ENCODE measurements around the gene CAPN3. TPM values are rescaled to one million over a fixed set of nuclear protein-coding genes. Genes with fewer than 3 reads are reported as not detected.

The CAPN3 gene
- total RNA-seq, 2 experiments from 2014 or later, result 8.3 to 10.1 TPM

DNA sequence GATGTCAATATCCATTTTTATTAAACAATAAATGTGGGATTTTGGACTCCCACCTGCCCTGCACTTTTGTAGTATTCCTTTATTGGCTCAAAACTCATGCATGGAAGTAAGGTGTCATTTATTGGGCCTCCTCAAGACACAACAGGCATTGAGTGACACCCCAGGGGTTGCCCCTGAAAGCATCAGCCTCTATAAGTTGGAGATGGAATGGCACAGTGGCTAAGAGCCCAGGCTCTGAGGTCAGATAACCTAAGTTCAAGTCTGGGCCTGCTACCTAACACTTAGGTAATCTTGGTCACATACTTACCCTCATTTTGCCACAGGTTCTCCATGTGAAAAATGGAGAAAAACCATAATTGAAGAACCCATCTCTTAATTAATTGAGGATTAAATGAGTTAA is 4.6 kb downstream of the CAPN3 start:
- H3K4me1 Mint-ChIP-seq, result peaks cover 4% of the 10 kb centered on the region
- POLR2A ChIA-PET, result interaction anchor here (0.5 kb wide), 1 partner anchor 91 kb away, joined by 3 read pairs; the partner anchor contains the start of genes GANC and TMEM87A

DNA sequence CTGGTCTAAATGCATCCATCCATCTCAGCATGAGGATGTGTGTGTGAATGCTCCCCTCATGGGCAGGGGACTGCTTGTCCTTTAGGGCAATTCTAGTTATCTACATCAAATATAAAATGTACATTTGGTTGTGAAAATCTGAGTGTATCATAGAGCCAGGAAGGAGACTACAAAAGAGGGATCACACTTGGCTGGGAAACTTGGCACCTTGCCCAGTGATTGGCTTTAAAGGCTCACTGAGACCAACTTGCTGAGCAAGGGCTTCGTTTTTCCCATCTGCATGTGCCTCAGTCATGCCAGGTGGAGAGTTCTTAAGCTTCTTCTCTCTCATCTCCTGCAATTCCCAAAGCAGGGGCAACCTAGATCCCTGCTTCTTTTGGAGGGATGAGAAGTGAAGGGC is 5.2 kb downstream of the CAPN3 start:
- DNase-seq, result no peak
- POLR2A ChIA-PET, result no interaction called here

More for the DNA sequence above, 4.6 kb downstream of the CAPN3 start:
- no peaks in the 10 kb centered on the region for H3K27me3 Mint-ChIP-seq
- DNase-seq (no peak), ATAC-seq (ENCODE audit: low read depth) (no peak)
- no peaks in the 10 kb centered on the region for H3K36me3 Mint-ChIP-seq
- H3K4me3 Mint-ChIP-seq, result no peak overlapping the region
- no peaks in the 10 kb centered on the region for H3K9me3 Mint-ChIP-seq
- H3K27ac Mint-ChIP-seq, result no peak overlapping the region

DNA sequence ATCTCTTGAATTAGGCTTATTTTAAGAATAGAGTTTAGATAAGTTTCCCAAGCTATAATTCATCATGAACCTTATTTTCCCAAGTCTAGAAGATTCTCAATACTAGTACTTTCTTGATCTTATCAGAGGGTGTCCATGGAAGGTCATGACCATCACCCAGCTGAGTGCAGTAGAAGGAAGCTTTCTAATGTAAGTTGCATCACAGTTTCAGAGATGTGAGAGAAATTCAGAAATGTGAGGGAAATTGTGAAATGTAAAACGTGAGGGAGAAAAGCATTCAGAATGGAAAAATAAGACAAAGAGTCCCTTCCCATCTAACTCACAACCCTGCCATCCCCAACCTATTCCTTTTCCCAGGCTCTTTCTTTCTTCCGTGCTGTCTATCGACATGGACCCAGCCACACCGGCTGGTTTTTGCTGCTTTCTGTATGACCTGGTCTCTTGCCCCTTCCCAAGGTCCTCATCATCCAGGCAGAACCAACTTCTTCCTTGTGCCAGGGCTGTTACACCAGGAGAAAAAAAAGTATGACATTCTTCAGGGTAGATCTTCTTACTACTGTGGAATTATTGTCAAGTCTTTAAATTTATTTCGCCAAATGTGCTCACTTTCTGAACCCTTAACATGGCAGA is 6.7 kb downstream of the CAPN3 start:
- Mint-ChIP-seq H3K9me3 (no peaks in the 10 kb centered on the region), H3K36me3 (no peaks in the 10 kb centered on the region), H3K27ac (no peak overlapping the region), H3K4me1 (peaks cover 4% of the 10 kb centered on the region), H3K27me3 (no peaks in the 10 kb centered on the region), H3K4me3 (no peak overlapping the region)
- DNase-seq (no peak), ATAC-seq (ENCODE audit: low read depth) (no peak)
- POLR2A ChIA-PET, result no interaction called here

More for the DNA sequence above, 5.2 kb downstream of the CAPN3 start:
- H3K9me3 Mint-ChIP-seq, result no peaks in the 10 kb centered on the region
- H3K27ac Mint-ChIP-seq, result no peak overlapping the region
- H3K4me3 Mint-ChIP-seq, result no peak overlapping the region
- H3K27me3 Mint-ChIP-seq, result no peaks in the 10 kb centered on the region
- H3K4me1 Mint-ChIP-seq, result peaks cover 4% of the 10 kb centered on the region
- H3K36me3 Mint-ChIP-seq, result no peaks in the 10 kb centered on the region
- ATAC-seq (ENCODE audit: low read depth), result no peak

DNA sequence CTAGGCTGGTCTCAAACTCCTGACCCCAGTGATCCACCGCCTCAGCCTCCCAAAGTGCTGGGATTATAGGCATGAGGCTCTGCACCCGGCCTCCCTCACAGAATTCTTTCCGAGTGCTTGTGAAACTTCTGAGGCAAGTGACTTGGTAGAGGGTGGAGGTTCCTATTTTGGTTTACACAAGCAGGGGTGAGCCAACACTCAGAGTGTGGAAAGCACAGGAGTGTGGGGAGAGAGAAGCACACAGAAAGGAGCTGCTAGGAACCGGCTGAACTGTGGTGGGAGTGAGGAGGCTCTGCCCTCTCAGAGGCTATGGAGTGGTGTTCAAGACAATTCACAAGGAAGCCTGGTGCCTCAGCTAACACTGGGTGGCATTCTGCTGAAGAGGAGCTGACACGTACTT is 7.7 kb downstream of the CAPN3 start:
- H3K4me3 Mint-ChIP-seq, result no peak overlapping the region
- H3K36me3 Mint-ChIP-seq, result no peaks in the 10 kb centered on the region
- no peak overlapping the region for H3K27ac Mint-ChIP-seq
- no peak for DNase-seq
- H3K4me1 Mint-ChIP-seq, result no peaks in the 10 kb centered on the region
- H3K27me3 Mint-ChIP-seq, result no peaks in the 10 kb centered on the region
- no peak for ATAC-seq (ENCODE audit: low read depth)
- H3K9me3 Mint-ChIP-seq, result no peaks in the 10 kb centered on the region
- POLR2A ChIA-PET, result interaction anchor here (0.6 kb wide), 1 partner anchor 68 kb away, joined by 3 read pairs; no protein-coding TSS in a partner anchor

DNA sequence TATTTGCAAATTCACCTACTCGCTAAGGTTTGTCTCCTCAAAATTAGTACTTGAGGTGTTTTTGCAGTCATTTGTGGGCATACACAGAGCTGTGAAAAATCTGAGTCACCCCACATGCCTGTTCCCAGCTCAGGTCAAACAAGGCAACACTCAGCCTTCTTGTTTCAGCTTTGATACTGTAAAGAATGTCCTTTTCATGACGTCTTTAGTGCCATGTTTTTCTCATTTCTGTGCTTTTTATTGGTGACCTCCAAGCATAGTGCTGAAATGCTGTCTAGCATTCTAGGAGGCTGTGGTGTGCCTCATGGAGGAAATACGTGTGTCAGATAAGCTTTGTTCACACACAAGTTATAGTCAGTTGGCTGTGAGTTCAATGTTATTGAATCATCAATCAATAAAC is 8.8 kb downstream of the CAPN3 start:
- POLR2A ChIA-PET, result no interaction called here
- H3K4me1 Mint-ChIP-seq, result no peaks in the 10 kb centered on the region
- no peak overlapping the region for H3K27ac Mint-ChIP-seq
- DNase-seq, result no peak
- no peaks in the 10 kb centered on the region for H3K36me3 Mint-ChIP-seq
- ATAC-seq (ENCODE audit: low read depth), result no peak
- H3K9me3 Mint-ChIP-seq, result no peaks in the 10 kb centered on the region
- H3K27me3 Mint-ChIP-seq, result no peaks in the 10 kb centered on the region
- no peak overlapping the region for H3K4me3 Mint-ChIP-seq

DNA sequence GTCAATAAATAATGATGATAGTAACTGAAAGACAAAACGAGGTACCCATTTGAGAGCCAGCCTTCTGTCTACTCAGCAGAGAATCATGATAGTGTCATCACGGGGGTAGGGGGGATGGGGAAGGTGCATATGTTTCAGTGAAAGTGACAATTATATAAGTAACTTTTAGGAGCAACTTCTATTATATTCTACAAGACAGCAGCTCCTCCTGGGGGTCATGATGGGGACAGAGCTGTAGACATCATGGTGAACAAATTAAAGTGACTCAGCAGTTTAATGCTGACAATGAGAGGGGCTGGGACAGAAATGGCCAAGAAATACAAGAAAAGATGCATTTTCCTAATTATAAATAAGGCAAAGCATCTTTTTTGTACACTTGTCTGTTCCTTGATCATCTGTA is 11.8 kb downstream of the CAPN3 start:
- POLR2A ChIA-PET, result no interaction called here
- no peak overlapping the region for H3K27ac Mint-ChIP-seq

DNA sequence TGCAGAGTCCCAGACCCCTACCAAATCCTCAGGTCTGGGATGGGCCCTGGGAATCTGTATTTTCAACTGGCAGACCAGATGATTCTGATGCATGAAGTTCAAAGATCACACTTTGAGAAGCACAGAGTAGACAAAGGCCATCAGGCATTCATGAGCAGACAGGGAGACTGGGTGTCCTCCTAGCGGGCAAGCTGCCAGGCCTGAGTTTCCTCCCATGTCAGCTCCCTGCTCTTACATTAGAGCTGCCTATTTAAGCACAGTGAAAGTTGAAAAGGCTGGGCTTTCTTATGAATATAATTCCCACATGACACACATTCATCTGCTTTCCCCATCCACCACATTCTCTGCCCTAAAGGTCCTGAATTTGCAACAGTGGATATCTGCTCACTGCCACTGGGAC is 14.0 kb downstream of the CAPN3 start:
- peaks cover 2% of the 10 kb centered on the region for H3K27me3 Mint-ChIP-seq
- H3K36me3 Mint-ChIP-seq, result peaks cover 1% of the 10 kb centered on the region
- H3K4me3 Mint-ChIP-seq, result no peak overlapping the region
- no peaks in the 10 kb centered on the region for H3K4me1 Mint-ChIP-seq
- H3K9me3 Mint-ChIP-seq, result peaks cover 2% of the 10 kb centered on the region
- no peak for DNase-seq
- no peak for ATAC-seq (ENCODE audit: low read depth)
- H3K27ac Mint-ChIP-seq, result no peak overlapping the region
- POLR2A ChIA-PET, result no interaction called here

More for the DNA sequence above, 11.8 kb downstream of the CAPN3 start:
- H3K9me3 Mint-ChIP-seq, result no peaks in the 10 kb centered on the region
- DNase-seq (no peak), ATAC-seq (ENCODE audit: low read depth) (no peak)
- H3K4me1 Mint-ChIP-seq, result no peaks in the 10 kb centered on the region
- peaks cover 1% of the 10 kb centered on the region for H3K36me3 Mint-ChIP-seq
- H3K27me3 Mint-ChIP-seq, result no peaks in the 10 kb centered on the region
- no peak overlapping the region for H3K4me3 Mint-ChIP-seq

DNA sequence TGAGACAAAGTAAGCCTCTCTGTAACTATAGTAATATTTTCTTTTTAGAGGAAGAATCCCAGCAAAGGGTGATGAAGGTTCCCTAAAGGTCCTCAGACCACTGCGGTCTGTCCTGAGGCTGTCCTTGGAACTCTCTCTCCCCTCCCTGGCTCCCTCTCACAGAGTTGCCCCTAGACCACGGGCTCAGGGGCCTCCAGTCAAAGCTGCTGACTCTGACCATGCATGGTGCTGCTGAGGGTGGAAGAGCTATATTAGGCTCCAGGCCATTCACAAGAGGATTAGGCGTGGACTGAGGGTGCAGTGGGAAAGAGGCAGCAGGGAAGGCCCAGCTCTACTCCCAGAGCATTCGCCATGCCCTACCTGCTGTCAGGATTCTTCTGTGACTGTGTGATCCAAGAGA is 14.6 kb downstream of the CAPN3 start:
- ATAC-seq (ENCODE audit: low read depth) (no peak), DNase-seq (no peak)
- Mint-ChIP-seq H3K9me3 (peaks cover 2% of the 10 kb centered on the region), H3K36me3 (peaks cover 1% of the 10 kb centered on the region), H3K27me3 (peaks cover 2% of the 10 kb centered on the region), H3K27ac (no peak overlapping the region), H3K4me1 (no peaks in the 10 kb centered on the region), H3K4me3 (no peak overlapping the region)
- POLR2A ChIA-PET, result no interaction called here

DNA sequence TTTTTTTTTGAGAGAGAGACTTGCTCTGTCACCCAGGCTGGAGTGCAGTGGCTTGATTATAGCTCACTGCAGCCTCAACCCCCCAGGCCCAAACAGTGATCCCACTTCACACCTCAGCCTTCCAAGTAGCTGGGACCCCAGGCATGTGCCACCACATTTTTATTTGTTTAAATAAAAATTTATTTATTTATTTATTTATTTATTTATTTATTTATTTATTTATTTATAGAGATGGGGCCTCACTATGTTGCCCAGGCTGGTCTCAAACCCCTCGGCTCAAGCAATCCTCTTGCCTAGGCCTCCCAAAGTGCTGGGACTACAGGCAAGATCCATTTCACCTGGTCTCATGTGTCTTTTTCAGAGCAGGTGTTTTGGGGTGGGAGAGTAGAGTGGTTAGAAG is 15.5 kb downstream of the CAPN3 start:
- no peaks in the 10 kb centered on the region for H3K4me1 Mint-ChIP-seq
- POLR2A ChIA-PET, result interaction anchor here (1.0 kb wide), 1 partner anchor 18 kb away, joined by 3 read pairs; no protein-coding TSS in a partner anchor
- H3K9me3 Mint-ChIP-seq, result peaks cover 6% of the 10 kb centered on the region
- H3K36me3 Mint-ChIP-seq, result peaks cover 1% of the 10 kb centered on the region
- ATAC-seq (ENCODE audit: low read depth) (no peak), DNase-seq (no peak)
- H3K27me3 Mint-ChIP-seq, result peaks cover 2% of the 10 kb centered on the region
- H3K4me3 Mint-ChIP-seq, result no peak overlapping the region
- H3K27ac Mint-ChIP-seq, result no peak overlapping the region

DNA sequence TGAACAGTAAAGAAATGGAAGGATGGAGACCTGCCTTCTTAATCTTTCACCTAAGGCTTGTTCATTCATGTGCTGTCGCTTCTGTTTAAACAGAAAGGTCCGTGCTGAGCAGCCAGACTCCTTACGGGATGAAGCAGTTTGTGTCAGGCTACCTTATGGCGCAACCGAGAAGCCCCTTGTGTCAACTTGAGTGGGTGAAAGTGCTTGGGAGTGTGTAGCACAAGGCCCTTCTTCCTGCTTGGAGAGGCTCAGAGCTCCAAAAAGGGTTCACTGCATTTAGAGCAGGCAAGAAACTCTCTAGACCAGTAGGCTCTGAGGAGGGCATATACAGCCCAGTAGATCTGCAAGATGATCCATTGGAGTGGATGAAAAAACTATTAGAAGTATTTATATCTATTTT is 16.0 kb downstream of the CAPN3 start:
- POLR2A ChIA-PET, result interaction anchor here (1.0 kb wide), 1 partner anchor 17 kb away, joined by 3 read pairs; no protein-coding TSS in a partner anchor
- Mint-ChIP-seq H3K36me3 (peaks cover 1% of the 10 kb centered on the region), H3K27me3 (peaks cover 2% of the 10 kb centered on the region)

DNA sequence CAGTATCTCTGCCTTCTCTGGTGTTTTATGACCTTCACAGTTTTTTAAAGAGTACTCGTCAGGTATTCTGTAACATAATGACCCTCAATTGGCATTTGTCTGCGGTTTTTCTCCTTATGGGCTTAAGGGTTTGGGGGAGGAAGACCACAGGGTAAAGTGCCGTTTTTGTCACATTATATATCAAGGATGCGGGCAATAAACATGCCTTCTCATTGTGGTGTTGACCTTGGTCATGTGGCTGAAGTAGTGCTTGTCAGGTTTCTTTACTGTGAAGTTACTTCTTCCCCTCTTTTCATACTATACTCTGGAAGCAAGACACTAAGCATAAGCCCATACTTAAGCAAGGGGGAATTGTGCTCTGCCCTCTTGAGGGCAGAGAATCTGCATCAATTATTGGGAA is 16.6 kb downstream of the CAPN3 start:
- ATAC-seq (ENCODE audit: low read depth) (no peak), DNase-seq (no peak)
- H3K27me3 Mint-ChIP-seq, result peaks cover 2% of the 10 kb centered on the region
- no peak overlapping the region for H3K27ac Mint-ChIP-seq
- H3K36me3 Mint-ChIP-seq, result peaks cover 1% of the 10 kb centered on the region
- no peaks in the 10 kb centered on the region for H3K4me1 Mint-ChIP-seq
- no peak overlapping the region for H3K4me3 Mint-ChIP-seq
- POLR2A ChIA-PET, result no interaction called here
- peaks cover 6% of the 10 kb centered on the region for H3K9me3 Mint-ChIP-seq

More for the DNA sequence above, 16.0 kb downstream of the CAPN3 start:
- H3K27ac Mint-ChIP-seq, result no peak overlapping the region
- DNase-seq (no peak), ATAC-seq (ENCODE audit: low read depth) (no peak)
- no peak overlapping the region for H3K4me3 Mint-ChIP-seq
- no peaks in the 10 kb centered on the region for H3K4me1 Mint-ChIP-seq
- peaks cover 6% of the 10 kb centered on the region for H3K9me3 Mint-ChIP-seq

DNA sequence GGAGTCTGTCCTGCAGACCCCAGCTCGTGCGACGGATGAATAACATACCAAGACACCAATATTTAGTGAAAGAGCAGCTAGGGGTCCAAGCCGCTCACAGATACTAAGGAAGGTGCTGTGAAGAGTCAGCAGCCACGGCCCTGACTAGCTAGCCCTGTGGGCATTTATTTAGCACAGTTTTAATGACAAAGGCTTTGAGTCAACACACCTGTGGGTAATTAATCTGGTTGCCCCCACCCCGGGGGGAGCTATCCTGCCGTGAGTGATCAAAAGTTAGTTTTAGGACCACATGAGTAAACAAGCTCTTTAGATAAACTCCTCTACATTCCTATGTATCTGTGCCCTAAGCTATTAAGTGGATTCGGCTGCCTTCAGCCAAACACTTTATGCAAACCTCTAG is 18.7 kb downstream of the CAPN3 start:
- no peak overlapping the region for H3K27ac Mint-ChIP-seq
- DNase-seq, result no peak
- no peaks in the 10 kb centered on the region for H3K4me1 Mint-ChIP-seq
- ATAC-seq (ENCODE audit: low read depth), result no peak
- no peak overlapping the region for H3K4me3 Mint-ChIP-seq
- peaks cover 2% of the 10 kb centered on the region for H3K27me3 Mint-ChIP-seq
- H3K9me3 Mint-ChIP-seq, result peaks cover 6% of the 10 kb centered on the region
- peaks cover 1% of the 10 kb centered on the region for H3K36me3 Mint-ChIP-seq
- POLR2A ChIA-PET, result no interaction called here

DNA sequence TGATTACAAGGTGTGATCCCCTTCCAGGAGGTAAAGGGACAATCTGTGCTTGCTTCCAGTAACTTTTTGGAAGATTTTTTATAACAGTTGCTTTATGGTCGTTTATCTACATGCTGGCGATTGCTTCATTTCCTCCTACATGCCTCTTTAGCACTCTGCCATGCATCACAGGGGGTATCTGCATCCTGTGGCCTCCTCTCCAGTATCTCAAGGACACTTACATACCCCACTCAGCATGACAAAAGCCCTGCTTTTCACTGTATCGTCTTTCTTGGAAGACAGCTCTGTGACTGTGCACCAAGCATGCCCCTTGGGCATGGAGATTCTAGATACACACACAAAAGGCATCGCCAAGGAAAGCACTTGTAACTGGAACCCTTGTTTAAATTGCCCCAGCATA is 25.3 kb downstream of the CAPN3 start:
- Mint-ChIP-seq H3K4me3 (no peak overlapping the region), H3K36me3 (no peaks in the 10 kb centered on the region), H3K27ac (no peak overlapping the region), H3K4me1 (no peaks in the 10 kb centered on the region), H3K9me3 (no peaks in the 10 kb centered on the region), H3K27me3 (no peaks in the 10 kb centered on the region)
- no peak for DNase-seq
- POLR2A ChIA-PET, result no interaction called here
- no peak for ATAC-seq (ENCODE audit: low read depth)

DNA sequence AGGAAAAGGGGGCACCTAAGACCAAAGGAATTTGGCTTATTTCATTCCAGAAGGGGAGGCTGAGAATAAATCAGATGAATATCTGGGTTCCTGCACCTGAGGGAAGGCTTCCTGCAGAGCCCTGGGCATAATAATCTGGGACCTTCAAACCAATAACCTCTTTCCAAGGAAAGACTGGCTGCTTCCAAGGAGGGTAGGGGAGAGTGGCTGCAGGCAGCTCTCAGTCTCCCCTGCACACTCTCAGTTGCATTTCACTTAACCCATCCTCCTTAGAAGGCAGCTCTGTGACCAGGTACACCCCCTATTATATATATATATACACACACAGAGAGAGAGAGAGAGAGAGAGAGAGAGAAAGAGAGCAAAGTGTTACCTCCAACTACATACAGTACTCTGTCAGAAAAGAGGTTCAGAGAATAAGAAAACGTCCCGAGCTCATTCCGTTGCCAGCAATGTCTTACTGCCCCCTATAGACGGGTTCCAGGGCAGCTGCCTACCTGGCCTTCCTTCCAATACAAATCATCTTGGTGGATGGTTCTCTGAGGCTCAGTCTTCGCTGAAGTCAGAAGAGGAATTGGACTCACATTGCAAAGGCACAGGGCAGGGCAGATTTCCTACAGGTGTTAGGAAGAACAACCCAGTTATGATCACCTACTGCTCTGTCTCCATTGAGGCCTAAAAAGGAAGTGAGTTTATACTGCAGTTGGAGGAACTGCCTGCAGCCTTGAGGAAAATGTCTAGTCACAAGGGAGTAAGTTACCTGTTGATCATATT is 26.1 kb downstream of the CAPN3 start:
- ATAC-seq (ENCODE audit: low read depth) (peak; percentile 60), DNase-seq (no peak)
- H3K4me1 Mint-ChIP-seq, result no peaks in the 10 kb centered on the region

More for the DNA sequence above, 26.1 kb downstream of the CAPN3 start:
- Mint-ChIP-seq H3K4me3 (no peak overlapping the region), H3K27me3 (no peaks in the 10 kb centered on the region), H3K36me3 (no peaks in the 10 kb centered on the region), H3K27ac (no peak overlapping the region), H3K9me3 (no peaks in the 10 kb centered on the region)
- POLR2A ChIA-PET, result no interaction called here
